Measurements from ENCODE around the gene RPL36A.
A peak's percentile ranks its signal among the peaks of the same experiment; 100 is the strongest.

The RPL36A gene

DNA sequence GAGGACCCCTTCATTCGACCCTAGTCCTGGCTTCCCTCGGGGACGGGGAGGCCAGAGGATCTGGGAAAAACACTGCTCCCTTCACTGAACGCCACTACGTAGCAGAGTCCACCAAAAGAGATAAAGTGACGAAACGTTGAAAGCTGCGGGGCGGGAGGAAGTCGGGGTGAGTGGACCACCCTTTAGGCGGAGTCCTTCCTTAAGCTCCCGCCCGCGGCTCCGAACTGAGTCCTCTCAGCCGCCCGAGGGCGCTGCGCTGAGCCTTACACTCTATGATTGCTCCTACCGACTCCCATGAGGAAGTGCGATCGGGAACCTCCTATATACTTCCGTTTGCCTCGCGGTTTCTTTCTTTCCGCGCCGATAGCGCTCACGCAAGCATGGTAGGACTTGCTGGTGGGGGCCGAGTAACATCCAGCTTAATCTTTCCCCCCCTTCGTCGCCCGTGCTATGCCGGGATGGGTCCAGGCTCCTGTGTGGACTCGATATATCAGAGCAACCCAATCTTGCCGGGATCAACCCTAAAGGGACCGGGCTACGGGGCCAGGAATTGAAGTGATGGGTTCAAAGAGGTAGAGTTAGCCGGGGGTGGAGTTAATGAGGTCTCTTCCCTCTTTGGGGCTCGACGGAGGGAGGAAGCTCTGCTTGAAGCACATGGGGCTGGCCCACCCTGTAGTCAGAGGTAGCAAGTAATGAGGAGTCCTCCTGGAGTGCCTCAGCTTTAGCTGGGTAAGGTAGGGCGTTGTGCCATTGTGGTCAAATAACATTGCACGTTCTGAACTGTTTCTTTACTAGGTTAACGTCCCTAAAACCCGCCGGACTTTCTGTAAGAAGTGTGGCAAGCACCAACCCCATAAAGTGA lies at the start of gene RPL36A:
TSS of gene RPL36A (plus strand) at position 348 of the 862 bp plus-strand sequence. CDS start at position 381, 33 bp downstream.
- peak; percentile 63 to 66 for DNase-seq (ENCODE audit: extremely low read depth in 1 of 2, low read depth in 1 of 2)

DNA sequence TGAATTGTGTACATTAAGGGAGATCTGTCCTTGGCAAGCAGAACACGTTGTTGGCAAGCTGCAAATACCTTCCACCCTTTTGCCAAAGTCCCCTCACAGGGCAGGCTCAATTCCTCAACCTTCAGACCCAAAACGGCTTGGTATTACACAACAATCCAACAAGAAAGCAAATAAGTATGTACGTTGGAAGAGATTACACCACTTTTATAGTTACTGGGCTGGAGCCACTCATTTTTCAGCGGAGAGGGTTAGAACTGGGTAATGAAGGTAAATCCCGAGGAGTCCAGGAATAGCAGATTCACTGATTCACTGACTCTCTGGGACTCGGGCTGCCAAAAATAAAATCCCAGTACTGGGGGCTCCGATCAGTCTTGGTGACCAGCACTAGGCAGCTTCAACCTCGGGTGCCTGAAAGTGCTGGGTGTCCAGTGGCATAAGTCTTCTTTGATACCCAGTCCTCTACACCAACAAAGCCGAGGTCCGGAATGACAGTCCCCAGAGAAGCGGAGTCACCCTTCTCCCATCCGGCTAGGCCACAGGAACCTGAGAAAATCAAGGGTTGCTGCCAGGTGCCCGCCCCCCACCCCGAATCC lies 42.9 kb upstream of the RPL36A start:
- DNase-seq (ENCODE audit: extremely low read depth in 1 of 2, low read depth in 1 of 2): no peak

DNA sequence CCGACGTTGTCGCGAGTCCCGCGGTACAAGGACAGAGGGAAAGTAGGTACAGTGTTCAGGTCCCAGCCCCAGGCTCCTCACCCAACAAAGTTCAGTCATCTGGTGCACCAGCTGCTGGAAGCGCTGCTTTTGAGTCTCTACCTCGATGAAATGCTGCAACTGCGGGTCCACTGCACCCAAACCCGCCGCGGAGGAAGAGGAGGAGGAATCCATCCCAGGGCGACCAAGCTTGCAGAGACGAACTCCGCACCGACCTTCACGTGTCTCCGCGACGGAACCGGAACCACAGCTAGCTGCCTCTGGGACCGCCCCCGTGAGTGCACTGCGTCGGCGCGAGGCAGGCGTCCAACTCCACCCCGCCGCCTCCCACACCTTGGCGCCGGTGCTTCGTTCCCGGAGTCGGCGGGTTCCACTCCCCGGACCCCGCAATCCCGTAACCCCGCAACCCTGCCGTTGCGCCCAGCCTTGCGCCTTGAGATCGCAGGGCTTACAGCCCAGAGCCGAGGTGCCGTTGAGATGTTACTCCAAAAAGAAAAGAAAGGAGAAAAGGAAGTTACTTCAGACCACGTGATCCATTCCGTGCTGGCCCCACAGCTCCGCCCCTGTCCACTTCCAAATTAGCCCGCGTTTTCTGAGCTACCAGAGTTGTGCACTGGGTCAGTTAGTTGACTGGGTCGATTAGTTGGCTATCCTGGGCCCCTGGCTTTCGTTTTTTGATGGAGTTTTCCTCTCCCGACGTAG lies 42.2 kb upstream of the RPL36A start, which contains the start of gene TIMM8A:
TSS of gene TIMM8A (minus strand) at position 291 of the 741 bp plus-strand sequence. CDS start at position 213, 78 bp downstream.
- DNase-seq (ENCODE audit: extremely low read depth in 1 of 2, low read depth in 1 of 2): peak; percentile 29 to 62

DNA sequence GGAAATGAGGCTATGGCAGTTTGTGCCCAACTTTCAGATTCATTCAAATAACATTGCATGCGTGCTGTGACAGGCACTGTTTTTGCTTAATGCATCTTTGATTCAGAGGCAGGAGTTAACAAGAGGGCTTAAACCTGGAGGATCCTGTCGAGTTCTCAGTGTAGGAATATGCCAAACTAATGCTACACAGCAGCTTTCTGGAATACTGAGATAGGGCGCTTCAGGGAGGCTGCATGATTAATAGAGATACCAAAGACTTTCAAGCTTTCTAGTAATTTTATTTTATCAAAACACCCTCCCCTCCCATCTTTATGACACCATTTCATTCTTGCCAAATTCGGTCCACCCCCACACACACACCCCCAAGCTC lies 41.6 kb upstream of the RPL36A start:
- no peak for DNase-seq (ENCODE audit: extremely low read depth in 1 of 2, low read depth in 1 of 2)

DNA sequence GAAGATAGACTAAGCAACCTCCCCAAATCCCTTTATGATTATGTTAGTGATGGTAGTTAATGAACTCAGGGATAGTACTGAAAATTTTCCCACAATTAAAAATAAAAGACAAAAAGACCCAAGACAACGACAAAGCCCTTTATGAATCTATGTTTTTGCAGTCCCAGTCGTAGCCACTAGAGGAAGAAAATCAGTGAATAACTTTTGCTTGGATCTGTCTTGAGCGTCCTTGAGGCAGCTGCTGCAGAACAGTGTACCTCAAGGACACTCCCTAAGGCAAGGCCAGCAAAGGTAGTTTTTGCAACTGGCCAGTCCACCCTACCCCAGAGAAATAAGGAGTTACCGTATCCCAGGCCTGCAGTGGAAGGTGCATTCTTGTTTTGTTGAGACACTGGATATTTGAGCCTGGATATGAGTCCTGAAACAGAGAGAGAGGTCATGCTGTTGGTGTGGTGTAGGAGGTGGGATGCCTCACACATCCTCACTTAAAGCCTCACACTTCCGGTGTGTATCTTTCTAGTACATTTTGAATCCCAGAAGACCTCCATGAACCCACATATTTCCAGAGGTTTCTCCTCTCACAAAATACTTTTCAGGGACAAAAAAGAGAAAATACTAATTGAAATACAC lies 33.5 kb upstream of the RPL36A start:
- no peak for DNase-seq (ENCODE audit: extremely low read depth in 1 of 2, low read depth in 1 of 2)

DNA sequence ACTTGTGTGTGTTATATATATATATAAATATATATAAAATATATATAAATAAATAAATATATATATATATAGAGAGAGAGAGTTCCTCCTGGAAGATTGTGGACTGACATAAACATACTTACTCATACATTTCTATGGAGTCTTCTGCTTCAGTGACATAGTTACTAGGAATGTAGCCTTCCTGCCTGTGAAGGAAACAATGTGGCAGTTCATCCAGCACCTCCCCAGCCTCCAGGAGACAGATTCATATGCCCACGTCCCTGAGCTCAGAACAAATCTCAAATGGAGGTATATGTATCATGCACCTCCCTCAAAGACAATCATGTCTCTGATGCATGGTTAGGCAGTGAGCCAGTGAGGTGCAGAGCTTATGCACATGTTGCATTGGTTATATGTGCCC lies 30.8 kb upstream of the RPL36A start:
- no peak for DNase-seq (ENCODE audit: extremely low read depth in 1 of 2, low read depth in 1 of 2)

DNA sequence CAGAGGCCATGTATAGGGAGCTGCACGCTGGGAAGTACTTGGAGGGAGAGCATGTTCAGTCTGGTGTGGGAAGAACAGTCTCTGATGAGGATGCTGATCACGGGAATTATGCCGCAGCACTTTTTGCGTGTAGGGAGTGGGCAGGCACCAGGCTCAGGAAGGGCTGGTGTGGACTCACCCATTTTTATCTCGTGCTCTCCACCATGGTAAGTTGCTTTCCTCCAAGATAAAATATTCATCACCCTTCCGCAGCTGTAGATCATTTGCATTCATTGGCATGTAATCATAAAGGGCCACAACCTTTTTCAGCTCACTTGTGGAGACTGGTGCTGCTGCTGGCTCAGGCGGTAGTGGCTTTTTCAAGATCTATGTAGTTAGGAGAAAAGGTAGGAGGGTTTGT lies 30.4 kb upstream of the RPL36A start:
- no peak for DNase-seq (ENCODE audit: extremely low read depth in 1 of 2, low read depth in 1 of 2)

DNA sequence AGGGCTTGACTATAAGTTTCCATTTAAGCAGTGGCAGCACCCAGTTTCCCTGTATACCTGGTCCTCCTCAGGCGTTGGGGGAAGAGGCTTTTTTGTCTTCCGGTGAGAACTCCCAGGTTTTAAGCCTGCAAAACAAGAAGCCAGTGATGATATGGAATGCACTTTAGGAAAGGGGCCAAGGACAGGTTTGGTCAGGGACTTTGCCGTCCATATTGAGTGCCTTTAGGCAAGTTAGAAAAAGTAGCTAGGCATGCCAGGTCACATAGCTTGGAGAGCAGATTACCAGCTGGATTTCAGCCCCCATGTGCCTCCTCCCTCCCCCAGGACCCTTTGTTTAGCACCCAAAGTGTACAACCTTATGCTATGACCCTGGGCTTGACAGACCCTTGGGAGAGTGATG lies 28.7 kb upstream of the RPL36A start:
- DNase-seq (ENCODE audit: extremely low read depth in 1 of 2, low read depth in 1 of 2): no peak

DNA sequence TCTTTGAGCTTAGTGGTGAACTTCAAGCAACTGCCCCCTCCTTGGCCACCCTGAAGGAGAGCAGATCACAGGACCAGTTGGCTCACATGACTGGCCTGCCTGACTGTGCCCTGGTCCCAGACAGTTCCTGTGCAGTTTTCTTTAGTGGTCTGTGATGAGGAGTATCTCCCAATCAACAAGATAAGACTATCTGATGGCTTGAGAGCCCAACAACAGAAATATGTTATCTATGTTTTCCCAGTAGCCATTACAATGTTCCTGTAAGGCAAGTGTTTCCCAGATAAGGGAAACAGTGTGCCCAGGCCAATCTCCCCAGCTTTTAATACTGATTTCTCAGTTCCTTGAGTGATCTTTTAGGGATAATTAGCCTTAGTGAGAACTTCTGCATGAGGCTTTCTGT lies 28.1 kb upstream of the RPL36A start:
- no peak for DNase-seq (ENCODE audit: extremely low read depth in 1 of 2, low read depth in 1 of 2)

DNA sequence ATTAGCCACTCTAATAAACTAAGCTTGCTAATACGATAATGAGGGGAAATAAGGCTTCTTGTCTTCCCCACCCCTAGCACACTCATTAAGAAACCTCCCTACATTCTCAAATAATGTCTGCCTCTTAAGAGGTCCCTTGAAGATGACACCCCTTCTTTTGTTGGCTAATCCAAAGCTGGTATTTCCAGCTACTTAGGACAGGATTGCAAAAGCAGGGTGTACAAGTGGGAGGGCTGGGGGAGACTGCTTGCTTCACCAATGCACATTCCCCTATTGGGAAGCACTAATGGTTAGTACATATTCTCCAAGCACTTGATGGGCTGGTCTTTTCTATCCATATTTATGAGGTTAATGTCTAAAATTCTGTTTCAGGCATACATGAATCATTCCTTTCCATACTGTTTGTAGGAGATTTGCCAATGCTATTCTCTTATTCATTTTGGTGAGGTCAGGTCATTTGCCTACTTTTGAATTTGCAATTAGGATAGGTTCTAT lies 25.5 kb upstream of the RPL36A start:
- no peak for DNase-seq (ENCODE audit: extremely low read depth in 1 of 2, low read depth in 1 of 2)

DNA sequence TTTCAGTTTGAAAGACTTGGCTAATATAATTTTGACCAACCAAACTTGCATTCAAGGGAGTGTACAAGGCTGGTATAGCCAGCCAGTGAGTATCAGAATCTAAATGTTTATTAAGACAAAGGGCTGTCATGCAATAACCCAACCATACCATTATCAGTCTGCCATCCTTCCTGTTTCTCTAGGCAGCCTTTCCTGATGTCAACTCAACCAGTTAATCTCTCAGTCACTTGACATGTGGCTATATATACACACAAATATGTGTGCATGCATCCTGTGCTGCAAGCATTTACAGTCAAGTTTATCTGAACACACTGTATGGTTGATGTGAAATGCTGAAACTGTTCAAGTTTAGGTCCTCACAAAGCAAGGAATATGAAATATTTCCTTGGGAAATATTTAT lies 22.0 kb upstream of the RPL36A start:
- no peak for DNase-seq (ENCODE audit: extremely low read depth in 1 of 2, low read depth in 1 of 2)

DNA sequence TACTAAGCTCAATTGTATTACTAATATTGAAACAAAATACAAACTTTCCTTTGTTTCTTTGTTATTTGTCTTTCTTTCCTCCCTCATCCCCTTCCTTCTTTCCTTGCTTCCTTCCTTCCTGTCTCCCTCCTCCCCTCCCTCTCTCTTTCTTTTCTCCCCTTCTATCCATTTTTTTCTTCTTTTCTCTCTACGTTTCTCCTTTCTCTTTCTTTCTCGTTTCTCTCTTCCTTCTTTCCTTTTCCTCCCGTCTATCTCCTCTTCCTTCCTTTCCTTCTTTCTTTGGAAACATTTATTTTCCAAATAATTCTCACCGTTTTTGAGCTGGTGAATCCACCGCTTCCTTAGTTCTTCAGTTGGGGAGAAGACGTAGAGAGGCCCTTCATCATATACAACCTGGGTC lies 21.1 kb upstream of the RPL36A start:
- DNase-seq (ENCODE audit: extremely low read depth in 1 of 2, low read depth in 1 of 2): no peak

DNA sequence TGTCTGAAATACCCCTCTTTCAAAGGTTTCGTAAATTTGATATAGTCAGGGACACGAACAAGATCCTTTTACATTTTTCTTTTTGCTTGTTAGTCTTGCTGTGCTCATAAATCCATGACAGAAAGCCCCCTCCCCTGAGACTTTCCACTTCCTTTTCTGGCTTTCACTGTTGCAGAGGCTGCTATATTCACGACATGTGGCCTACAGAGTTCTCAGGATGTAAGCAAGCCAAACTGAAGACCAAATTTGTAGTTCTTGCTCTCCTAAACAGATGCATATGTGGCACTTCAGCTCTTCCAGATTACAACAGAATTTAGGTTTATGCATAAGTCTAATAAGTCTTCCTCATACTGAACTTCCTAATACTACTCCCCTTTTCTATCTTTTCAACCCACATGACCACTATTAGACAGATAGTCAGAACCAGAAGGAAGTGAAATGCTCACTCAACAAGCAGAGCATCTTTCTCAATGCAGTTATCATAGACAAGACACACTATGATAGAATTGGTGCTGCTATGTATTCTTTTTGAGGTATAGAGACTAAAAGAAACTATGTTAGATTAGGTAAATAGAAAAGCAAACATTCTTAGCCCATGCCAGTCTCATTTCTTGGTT lies 19.8 kb upstream of the RPL36A start:
- no peak for DNase-seq (ENCODE audit: extremely low read depth in 1 of 2, low read depth in 1 of 2)

DNA sequence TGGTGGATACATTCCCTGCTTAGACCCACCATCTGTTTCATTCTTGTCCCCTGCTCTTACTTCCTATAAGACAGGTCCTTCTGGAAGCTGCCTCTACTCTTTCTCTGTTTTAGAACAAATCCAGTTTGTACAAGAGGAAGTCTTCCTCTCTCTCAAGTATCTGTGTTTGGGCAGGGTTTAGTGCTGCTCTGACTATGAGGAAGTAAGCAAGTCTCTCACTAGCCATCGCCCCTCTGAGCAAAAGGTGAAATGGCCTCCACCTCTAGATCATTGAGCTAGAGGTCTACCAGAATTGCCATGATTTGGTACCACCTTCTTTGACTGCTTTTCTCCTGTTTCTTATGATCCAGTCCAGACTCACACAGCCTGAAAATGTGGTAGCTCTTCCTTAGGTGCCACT lies 13.3 kb upstream of the RPL36A start:
- no peak for DNase-seq (ENCODE audit: extremely low read depth in 1 of 2, low read depth in 1 of 2)

DNA sequence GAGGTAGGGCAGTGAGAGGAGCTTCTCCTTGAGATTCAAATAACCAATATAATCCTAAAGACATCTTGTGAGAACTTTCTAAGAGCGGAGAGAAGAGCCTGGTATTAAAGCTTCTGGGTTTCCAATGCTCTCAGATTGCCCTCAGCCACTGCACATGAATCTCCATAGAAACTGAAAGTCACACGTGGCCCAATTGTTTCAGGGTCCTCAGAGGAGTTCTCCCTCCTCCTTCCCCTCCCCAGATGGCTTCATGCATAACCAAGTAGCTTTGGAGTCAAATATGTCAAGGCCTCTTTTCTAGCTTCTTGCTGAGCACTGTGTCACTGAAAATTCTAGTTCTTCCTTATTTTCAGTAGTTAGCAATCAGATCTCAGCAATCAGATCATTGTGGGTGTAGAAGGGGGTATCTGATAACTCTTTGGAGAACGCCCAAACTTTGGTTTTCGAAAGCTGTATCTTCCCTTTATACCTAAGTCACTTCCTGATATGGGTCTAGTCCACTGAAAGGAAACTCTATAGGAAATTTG lies 7.1 kb upstream of the RPL36A start:
- no peak for DNase-seq (ENCODE audit: extremely low read depth in 1 of 2, low read depth in 1 of 2)

DNA sequence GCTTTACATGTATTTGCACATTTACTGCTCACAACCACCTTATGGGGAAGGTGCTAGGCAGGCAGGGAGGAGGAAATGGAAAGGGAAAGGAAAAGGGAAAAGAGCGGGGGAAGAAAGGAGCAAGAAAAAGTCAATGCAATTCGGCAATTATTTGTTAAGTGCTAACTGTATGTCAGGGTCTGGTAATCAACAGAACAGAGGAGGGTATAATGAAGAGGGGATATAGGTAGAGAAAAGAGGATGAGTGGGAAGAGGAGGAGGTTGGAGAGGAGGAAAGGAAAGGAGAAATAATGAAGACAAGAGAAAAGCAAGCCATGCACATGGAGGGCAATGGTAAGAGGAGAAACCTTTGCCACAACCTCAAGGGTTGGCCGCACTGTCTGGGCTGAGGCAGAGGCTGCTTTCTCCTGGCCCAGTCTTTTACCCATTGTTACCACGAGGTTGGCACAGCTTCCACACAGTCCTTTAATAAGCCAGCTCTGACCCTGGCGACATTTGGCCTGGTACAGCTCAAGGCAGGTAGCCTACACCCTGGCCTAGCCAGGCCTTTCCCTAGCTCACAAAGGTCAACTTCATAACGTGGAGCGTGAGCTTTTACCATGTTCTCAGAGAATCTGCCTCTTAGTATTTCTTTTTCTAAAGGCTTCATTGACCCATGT lies 5.7 kb upstream of the RPL36A start:
- no peak for DNase-seq (ENCODE audit: extremely low read depth in 1 of 2, low read depth in 1 of 2)

DNA sequence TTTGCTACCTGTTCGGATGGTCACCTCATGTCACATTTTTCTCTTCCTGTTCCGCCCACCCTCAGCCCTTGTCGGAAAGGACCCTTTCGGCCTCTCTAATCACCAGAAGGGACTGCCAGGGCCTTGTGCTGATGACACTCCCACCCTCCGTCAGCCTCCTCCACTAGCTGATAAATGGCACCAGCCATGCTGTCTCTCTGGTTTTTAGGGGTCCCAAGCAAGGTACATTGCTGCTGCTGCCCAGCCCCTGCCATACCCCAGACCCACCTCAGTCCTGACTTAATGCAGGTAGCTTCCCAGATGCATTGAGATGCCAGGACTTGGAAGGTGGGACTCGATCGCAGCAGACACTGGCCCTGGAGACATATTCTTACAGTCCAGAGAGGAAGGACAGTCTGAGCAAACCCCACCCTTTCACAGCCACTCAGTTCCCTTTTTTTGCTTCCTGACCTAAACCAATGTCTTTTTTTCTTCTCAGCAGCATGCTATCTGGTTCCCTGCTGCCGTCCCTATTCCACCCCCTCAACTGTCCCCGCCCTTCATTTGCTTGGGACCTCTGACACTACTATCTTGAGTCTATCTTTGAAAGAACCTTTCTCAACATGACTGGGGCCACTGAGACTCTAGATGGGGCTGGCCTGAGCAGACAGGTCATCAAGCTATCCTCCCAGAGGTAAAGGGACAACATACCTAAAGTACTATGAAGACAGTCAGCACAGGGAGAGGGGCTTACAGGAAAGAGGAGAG lies 4.8 kb upstream of the RPL36A start, which contains the start of gene BTK:
TSS of gene BTK (minus strand) at position 397 of the 747 bp plus-strand sequence. CDS start 10,907 bp downstream, outside the sequence.
- DNase-seq (ENCODE audit: extremely low read depth in 1 of 2, low read depth in 1 of 2): no peak

DNA sequence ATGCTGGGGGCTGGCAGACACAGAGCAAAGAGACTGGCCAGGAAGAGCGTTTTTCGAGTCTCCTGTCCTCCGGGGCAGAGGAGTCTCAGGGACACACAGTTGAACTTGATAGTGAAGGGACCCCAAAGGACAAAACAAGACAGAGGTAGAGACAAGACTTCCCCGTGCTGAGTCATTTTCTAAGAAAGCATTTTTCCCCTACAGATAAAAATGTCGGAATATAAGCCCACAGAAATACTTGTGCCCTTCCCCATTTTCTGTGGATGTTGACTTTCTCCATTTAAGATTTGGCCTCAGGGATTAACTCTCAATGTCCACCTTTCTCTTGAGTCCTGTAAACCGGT lies 4.3 kb upstream of the RPL36A start:
- DNase-seq (ENCODE audit: extremely low read depth in 1 of 2, low read depth in 1 of 2): no peak

DNA sequence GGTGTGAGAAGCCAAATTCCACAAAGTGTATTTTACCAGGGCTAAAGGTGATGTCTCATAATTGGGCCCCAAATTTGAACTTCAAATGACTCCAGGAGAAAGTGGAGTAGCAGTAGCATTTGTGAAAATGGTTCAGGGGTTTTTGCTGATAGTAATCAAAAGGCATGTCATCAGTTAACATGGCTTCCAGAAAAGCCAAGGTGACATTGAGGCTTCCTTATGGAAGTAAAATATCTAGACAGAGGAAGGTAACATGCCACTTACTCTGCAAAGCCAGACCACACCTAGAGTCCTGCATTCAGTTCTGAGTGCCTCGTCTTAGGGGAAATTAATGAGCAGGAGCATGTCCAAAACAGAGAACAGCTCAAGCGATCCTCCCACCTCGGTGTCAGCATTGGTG lies 2.2 kb upstream of the RPL36A start:
- no peak for DNase-seq (ENCODE audit: extremely low read depth in 1 of 2, low read depth in 1 of 2)

Data from activated CD8-positive, alpha-beta memory T cell treated with anti-CD3 and anti-CD28 coated beads for 1 hour (primary cell).